GM12864 (cell line): ENCODE data around the gene CAMKK2.

ENCODE experiments used
- DNase-seq: peaks from one replicate; pipeline ENCODE4 v3.0.0-alpha.2; 2011; ENCODE audit warnings: low read depth
- H3K4me3 ChIP-seq: 2 replicates; pipeline ENCODE4 v1.5.1; 2011; ENCODE audit warnings: mild to moderate bottlenecking, low read depth, low read length, control low read depth
- TF ChIP-seq, protein P1 (sequence below): IDR thresholded peaks from 2 replicates; pipeline ENCODE4 v1.5.1; 2011; ENCODE audit warnings: low read depth, mild to moderate bottlenecking, moderate library complexity, low read length, control low read depth, inconsistent platforms; ENCODE audit errors: missing control alignments

The CAMKK2 gene

DNA sequence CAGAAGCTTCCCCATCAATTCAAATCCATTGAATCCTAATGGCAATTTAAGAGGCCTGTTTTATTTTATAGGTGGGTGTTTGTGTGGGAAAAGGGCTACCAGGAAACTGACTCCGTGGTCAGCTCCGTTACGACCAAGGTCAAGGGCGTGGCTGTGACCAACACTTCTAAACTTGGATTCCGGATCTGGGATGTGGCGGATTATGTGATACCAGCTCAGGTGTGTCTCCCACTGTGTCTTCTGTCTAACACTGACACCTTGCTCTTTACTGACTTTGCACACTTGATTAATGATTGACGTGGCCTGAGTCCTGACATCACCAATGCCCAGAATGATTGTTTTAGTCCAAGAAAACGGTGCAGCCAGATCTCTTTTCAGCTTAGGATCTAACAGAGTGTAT lies 79.4 kb downstream of the CAMKK2 start:
- DNase-seq: no peak
- TF ChIP-seq, protein P1, sequence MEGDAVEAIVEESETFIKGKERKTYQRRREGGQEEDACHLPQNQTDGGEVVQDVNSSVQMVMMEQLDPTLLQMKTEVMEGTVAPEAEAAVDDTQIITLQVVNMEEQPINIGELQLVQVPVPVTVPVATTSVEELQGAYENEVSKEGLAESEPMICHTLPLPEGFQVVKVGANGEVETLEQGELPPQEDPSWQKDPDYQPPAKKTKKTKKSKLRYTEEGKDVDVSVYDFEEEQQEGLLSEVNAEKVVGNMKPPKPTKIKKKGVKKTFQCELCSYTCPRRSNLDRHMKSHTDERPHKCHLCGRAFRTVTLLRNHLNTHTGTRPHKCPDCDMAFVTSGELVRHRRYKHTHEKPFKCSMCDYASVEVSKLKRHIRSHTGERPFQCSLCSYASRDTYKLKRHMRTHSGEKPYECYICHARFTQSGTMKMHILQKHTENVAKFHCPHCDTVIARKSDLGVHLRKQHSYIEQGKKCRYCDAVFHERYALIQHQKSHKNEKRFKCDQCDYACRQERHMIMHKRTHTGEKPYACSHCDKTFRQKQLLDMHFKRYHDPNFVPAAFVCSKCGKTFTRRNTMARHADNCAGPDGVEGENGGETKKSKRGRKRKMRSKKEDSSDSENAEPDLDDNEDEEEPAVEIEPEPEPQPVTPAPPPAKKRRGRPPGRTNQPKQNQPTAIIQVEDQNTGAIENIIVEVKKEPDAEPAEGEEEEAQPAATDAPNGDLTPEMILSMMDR: no peak
- H3K4me3 ChIP-seq: no peak overlapping the region

DNA sequence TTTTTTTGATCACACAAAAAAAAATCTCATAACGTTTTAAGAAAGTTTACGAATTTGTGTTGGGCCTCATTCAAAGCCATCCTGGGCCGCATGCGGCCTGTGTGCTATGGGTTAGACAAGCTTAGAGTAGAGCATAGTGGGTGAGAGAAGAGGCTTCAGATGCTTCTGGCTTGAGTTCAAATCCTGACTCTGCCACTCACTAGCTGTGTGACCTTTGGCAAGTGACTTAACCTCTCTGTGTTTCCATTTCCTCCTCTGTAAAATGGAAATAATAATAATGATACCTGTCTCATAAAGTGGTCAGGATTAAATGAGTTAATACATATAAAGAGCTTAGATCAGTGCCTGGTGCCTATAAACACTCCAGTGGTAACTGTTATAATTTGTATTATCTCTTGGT lies 80.4 kb downstream of the CAMKK2 start:
- TF ChIP-seq, protein P1: no peak
- DNase-seq: no peak
- no peak overlapping the region for H3K4me3 ChIP-seq

DNA sequence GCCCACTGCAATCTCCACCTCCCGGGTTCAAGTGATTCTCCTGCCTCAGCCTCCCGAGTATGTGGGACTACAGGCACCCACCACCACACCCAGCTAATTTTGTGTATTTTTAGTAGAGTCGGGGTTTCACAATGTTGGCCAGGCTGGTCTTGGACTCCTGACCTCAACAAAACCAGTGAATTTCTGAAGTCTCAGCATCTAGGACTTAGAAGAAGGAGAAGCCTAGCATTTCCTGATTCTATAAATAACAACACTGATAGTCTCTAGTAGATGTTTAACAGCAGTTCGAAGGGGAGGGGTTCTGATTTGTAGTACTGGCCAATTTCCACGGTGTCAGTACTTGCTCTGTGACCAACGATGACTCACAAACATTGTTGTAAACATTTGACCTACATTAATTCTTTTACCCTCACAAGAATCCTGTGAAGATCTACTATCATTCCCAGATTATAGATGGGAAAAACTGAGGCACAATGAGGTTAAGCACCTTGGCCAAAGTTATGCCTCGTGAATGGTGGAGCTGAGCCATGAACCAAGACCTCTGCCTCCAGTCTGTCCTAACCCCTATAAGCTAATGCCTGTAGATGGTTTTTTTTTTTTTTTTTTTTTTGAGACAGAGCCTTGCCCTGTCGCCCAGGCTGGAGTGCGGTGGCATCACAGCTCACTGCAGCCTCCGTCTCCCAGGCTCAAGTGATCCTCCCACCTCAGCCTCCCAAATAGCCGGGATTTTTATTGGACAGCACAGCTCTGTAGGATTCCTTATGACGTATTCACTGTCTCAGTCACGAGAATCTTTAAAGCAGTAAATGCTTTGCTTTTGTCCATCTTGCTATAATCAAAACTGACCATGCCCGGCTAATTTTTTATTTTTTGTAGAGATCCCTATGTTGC lies 81.4 kb downstream of the CAMKK2 start:
- TF ChIP-seq, protein P1: no peak
- H3K4me3 ChIP-seq: no peak overlapping the region
- DNase-seq: no peak

DNA sequence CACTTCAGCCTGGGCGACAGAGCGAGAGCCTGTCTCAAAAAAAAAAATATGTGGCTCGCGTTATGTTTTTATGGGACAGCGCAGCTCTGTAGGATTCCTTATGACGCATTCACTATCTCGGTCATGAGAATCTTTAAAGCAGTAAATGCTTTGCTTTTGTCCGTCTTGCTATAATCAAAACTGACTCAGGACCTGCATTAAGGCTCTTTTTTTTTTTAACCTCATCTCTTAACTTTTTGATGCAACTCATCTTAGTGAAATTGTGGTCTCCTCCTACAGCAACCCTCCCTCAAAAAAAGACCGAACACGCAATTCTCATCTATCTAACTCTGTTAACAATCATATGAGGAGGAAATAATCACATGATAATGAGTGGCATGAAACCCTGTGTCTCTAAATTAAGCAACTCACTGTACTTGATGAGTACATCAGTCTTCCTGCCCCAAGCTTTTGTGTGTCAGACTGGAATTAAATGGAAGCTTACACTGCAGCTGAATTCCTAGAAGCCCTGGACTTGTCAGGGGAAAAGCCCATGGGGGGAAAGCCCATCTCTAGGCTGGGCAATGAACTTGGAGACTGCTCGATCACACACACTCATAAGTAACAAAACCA lies 82.2 kb downstream of the CAMKK2 start:
- no peak for DNase-seq
- no peak overlapping the region for H3K4me3 ChIP-seq
- TF ChIP-seq, protein P1: no peak

DNA sequence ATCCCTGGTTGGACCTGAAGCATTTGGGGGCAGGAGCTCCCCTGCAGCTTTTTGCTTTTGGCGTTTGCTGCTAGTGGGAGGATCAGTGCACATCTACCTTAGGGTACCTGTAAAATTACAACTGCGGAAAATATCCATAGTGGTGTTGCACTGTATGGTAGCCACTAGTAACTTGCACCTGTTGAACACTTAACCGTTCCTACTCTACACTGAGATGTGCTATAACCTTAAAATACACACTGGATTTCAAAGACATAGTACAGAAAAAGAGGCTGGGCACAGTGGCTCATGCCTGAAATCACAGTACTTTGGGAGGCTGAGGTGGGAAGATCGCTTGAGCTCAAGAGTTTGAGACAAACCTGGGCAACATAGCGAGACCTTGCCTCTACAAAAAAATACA lies 83.6 kb downstream of the CAMKK2 start:
- TF ChIP-seq, protein P1: no peak
- DNase-seq: no peak
- no peak overlapping the region for H3K4me3 ChIP-seq

DNA sequence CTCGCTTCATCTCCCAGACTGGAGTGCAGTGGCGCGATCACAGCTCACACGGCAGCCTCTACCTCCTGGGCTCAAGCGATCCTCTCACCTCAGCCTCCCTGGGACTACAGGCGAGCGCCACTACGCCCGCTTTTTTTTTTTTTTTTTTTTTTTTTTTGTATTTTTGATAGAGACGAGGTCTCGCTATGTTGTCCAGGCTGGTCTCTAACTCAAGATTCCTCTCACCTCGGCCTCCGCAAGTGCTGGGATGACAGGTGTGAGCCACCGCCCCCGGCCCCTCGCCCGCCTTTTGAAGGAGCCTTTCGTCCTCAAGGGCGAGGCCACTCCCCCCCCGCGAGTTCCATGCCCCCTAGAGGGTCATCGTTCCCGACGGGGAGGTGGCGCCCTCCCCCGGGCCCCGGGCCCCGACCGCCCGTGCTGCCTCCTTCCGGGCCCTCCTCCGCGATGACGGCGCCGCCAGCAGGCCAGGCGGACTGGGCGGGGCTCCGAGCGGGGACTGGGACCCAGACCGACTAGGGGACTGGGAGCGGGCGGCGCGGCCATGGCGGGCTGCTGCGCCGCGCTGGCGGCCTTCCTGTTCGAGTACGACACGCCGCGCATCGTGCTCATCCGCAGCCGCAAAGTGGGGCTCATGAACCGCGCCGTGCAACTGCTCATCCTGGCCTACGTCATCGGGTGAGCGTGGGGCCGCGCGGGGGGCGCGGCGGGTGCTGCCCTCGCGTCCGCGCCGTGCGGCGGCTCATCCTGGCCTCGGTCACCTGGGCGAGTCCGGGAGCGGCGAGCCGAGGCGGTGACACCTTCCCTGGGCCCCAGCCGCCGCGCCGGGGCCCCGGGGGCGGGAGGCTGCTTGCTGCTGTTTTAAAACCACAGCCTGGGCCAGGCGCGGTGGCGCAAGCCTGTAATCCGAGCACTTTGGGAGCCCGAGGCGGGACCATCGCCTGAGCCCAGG lies 86.6 kb downstream of the CAMKK2 start, which contains the start of gene P2RX4:
P2RX4 (plus strand) TSS at position 506 of the 949 bp plus-strand sequence; CDS start at position 542, 36 bp downstream.
- TF ChIP-seq, protein P1: peak; percentile 40
- DNase-seq: peak; percentile 53
- peak within 1 kb of the TSS; percentile 67 for H3K4me3 ChIP-seq
